ENCODE results near the gene DPH7.
"Not testable (repeated sequence)": the region's sequence is repeated elsewhere in the genome, so short reads cannot be mapped to it uniquely, and the experiment has no call there.

GRCh38 chr9:137568445-137568844 is 10.3 kb downstream of the DPH7 start:
- TF ChIP-seq EZH2 (IDR thresholded peaks at IDR 0.05; ENCODE audit: insufficient read depth, poor library complexity, severe bottlenecking); EZH2phosphoT487 (IDR thresholded peaks at IDR 0.05; ENCODE audit: insufficient read depth, low read depth): not testable (repeated sequence)
